Right lung (tissue), 5 donors: Measurements from ENCODE around the gene TTLL12. TPM values are rescaled to one million over a fixed set of nuclear protein-coding genes. Genes with fewer than 3 reads are reported as not detected.
A peak's percentile ranks its signal among the peaks of the same experiment; 100 is the strongest.

Source experiments
- DNase-seq, 2 donors: peaks; one replicate each; pipeline ENCODE4 v3.0.0-alpha.2; 2013
- polyA plus RNA-seq, 5 donors: library from polyadenylated mRNA; unstranded; fragments of 120-200 nt; gene quantifications; one replicate each; pipeline versions ENCODE4 v1.2.1 to v1.2.3, GENCODE V29; 2013; ENCODE audit warnings: inconsistent platforms in 1 of 5, low replicate concordance in 1 of 5; ENCODE audit not compliant: insufficient read length in 5 of 5, insufficient read depth in 1 of 5

TTLL12 gene
- polyA plus RNA-seq, 5 donors: 16.9 to 35.3 (median 20.9) TPM

- DNase-seq: no peak
Measured at GRCh38 chr22:43201486-43202219, 14.7 kb upstream of the TTLL12 start.

- no peak for DNase-seq
Measured at GRCh38 chr22:43200555-43200954, 13.6 kb upstream of the TTLL12 start.

- no peak for DNase-seq
Measured at GRCh38 chr22:43200031-43200430, 13.1 kb upstream of the TTLL12 start.

- no peak for DNase-seq
Measured at GRCh38 chr22:43199541-43199940, 12.6 kb upstream of the TTLL12 start.

- no peak for DNase-seq
Measured at GRCh38 chr22:43198936-43199335, 12.0 kb upstream of the TTLL12 start.

GRCh38 chr22:43198126-43198525 lies 11.2 kb upstream of the TTLL12 start:
- no peak for DNase-seq

- no peak for DNase-seq
Measured at GRCh38 chr22:43197271-43197941, 10.5 kb upstream of the TTLL12 start.

- DNase-seq: no peak
Measured at GRCh38 chr22:43191831-43192230, 4.9 kb upstream of the TTLL12 start.

GRCh38 chr22:43188829-43189545 lies 2.1 kb upstream of the TTLL12 start:
- no peak for DNase-seq

- peak; percentile 97 to 98 for DNase-seq
Measured at GRCh38 chr22:43187171-43188099, 501 bp upstream of the TTLL12 start.

- DNase-seq: peak in 1 of 2 donors; percentile 33
Measured at GRCh38 chr22:43185860-43186261, 1.1 kb downstream of the TTLL12 start.

- DNase-seq: no peak
Measured at GRCh38 chr22:43183496-43184277, 3.2 kb downstream of the TTLL12 start.

- DNase-seq: no peak
Measured at GRCh38 chr22:43182726-43183125, 4.2 kb downstream of the TTLL12 start.

- DNase-seq: no peak
Measured at GRCh38 chr22:43182118-43182517, 4.8 kb downstream of the TTLL12 start.

GRCh38 chr22:43181321-43182076 lies 5.4 kb downstream of the TTLL12 start:
- DNase-seq: no peak

- DNase-seq: no peak
Measured at GRCh38 chr22:43180670-43181069, 6.3 kb downstream of the TTLL12 start.

GRCh38 chr22:43179911-43180195 lies 7.1 kb downstream of the TTLL12 start:
- DNase-seq: no peak

GRCh38 chr22:43179146-43179910 lies 7.6 kb downstream of the TTLL12 start:
- DNase-seq: no peak

- no peak for DNase-seq
Measured at GRCh38 chr22:43177479-43177878, 9.5 kb downstream of the TTLL12 start.

- DNase-seq: no peak
Measured at GRCh38 chr22:43176090-43176489, 10.8 kb downstream of the TTLL12 start.
